HG03342 (cell line): ENCODE measurements around the gene CNTNAP2.

Source experiments
- ATAC-seq: cut with Tn5 transposase; IDR thresholded peaks from one replicate; pipeline ENCODE4 v1.9.1; 2021; ENCODE audit warnings: mild to moderate bottlenecking, moderate library complexity; ENCODE audit not compliant: unreplicated experiment

CNTNAP2 gene

GRCh38 chr7:148337995-148338747, 2221.6 kb downstream of the CNTNAP2 start:
- no peak for ATAC-seq

- ATAC-seq: no peak
Measured at GRCh38 chr7:148340438-148341280, 2224.1 kb downstream of the CNTNAP2 start.

- ATAC-seq: no peak
Measured at GRCh38 chr7:148344406-148344805, 2227.8 kb downstream of the CNTNAP2 start.

- ATAC-seq: no peak
Measured at GRCh38 chr7:148347981-148348380, 2231.4 kb downstream of the CNTNAP2 start.

- ATAC-seq: no peak
Measured at GRCh38 chr7:148348466-148348865, 2231.9 kb downstream of the CNTNAP2 start.

- ATAC-seq: no peak
Measured at GRCh38 chr7:148356303-148356702, 2239.7 kb downstream of the CNTNAP2 start.

GRCh38 chr7:148362541-148362940, 2245.9 kb downstream of the CNTNAP2 start:
- ATAC-seq: no peak

GRCh38 chr7:148367731-148368475, 2251.3 kb downstream of the CNTNAP2 start:
- ATAC-seq: no peak

GRCh38 chr7:148368562-148368961, 2252.0 kb downstream of the CNTNAP2 start:
- no peak for ATAC-seq

GRCh38 chr7:148371280-148371937, 2254.8 kb downstream of the CNTNAP2 start:
- ATAC-seq: no peak

GRCh38 chr7:148374396-148375259, 2258.0 kb downstream of the CNTNAP2 start:
- ATAC-seq: no peak

- no peak for ATAC-seq
Measured at GRCh38 chr7:148379677-148380076, 2263.1 kb downstream of the CNTNAP2 start.

GRCh38 chr7:148380596-148381419, 2264.2 kb downstream of the CNTNAP2 start:
- no peak for ATAC-seq

GRCh38 chr7:148382596-148382995, 2266.0 kb downstream of the CNTNAP2 start:
- no peak for ATAC-seq

GRCh38 chr7:148383651-148384050, 2267.1 kb downstream of the CNTNAP2 start:
- ATAC-seq: no peak

- no peak for ATAC-seq
Measured at GRCh38 chr7:148385009-148385682, 2268.5 kb downstream of the CNTNAP2 start.

GRCh38 chr7:148390381-148390780, 2273.8 kb downstream of the CNTNAP2 start:
- no peak for ATAC-seq

- no peak for ATAC-seq
Measured at GRCh38 chr7:148391591-148391990, 2275.0 kb downstream of the CNTNAP2 start.
